Chondrocyte (in vitro differentiated cells): ENCODE data around the gene ABLIM3. TPM values are rescaled to one million over a fixed set of nuclear protein-coding genes. Genes with fewer than 3 reads are reported as not detected.

Experiments
- DNase-seq: peaks from one replicate; pipeline ENCODE4 v3.0.0; 2021; ENCODE audit warnings: mixed read lengths, low spot score
- H3K27ac Mint-ChIP-seq: one replicate; pipeline ENCODE4 v1.8.0; 2021; ENCODE audit warnings: mild to moderate bottlenecking, moderate library complexity, mixed read lengths; ENCODE audit not compliant: unreplicated experiment
- H3K27me3 Mint-ChIP-seq: 2 replicates; pipeline ENCODE4 v1.8.0; 2021; ENCODE audit warnings: low read depth, mixed read lengths
- H3K36me3 Mint-ChIP-seq: 2 replicates; pipeline ENCODE4 v1.8.0; 2021; ENCODE audit warnings: low read depth, mixed read lengths
- H3K4me1 Mint-ChIP-seq: 2 replicates; pipeline ENCODE4 v1.8.0; 2021; ENCODE audit warnings: low read depth, mild to moderate bottlenecking, mixed read lengths
- H3K4me3 Mint-ChIP-seq: one replicate; pipeline ENCODE4 v1.8.0; 2021; ENCODE audit warnings: mild to moderate bottlenecking, moderate library complexity, mixed read lengths; ENCODE audit not compliant: unreplicated experiment
- H3K9me3 Mint-ChIP-seq: 2 replicates; pipeline ENCODE4 v1.8.0; 2021; ENCODE audit warnings: low read depth, mixed read lengths
- CTCF ChIP-seq: fragments of 200-600 bp; sonication (generic); IDR thresholded peaks from 2 replicates; pipeline ENCODE4 v1.5.0; 2021; ENCODE audit warnings: antibody characterized with exemption, mild to moderate bottlenecking, moderate library complexity
- total RNA-seq: library from RNA; stranded (reverse); gene quantifications from 3 replicates; pipeline ENCODE4 v1.2.1, GENCODE V29; 2021

ABLIM3 gene
- total RNA-seq, 1 donor from 2014 or later: 15.4 TPM

- H3K9me3 Mint-ChIP-seq: no peaks in the 10 kb centered on the region
- H3K4me1 Mint-ChIP-seq: peaks cover 34% of the 10 kb centered on the region
- no peak for TF ChIP-seq CTCF
- peak overlapping the region; percentile 32 for H3K27ac Mint-ChIP-seq
- H3K27me3 Mint-ChIP-seq: no peaks in the 10 kb centered on the region
- DNase-seq: no peak
- no peak overlapping the region for H3K4me3 Mint-ChIP-seq
- peaks cover 1% of the 10 kb centered on the region for H3K36me3 Mint-ChIP-seq
These were observed 893 bp upstream of the ABLIM3 start for GRCh38 chr5:149140197-149141002.

DNA sequence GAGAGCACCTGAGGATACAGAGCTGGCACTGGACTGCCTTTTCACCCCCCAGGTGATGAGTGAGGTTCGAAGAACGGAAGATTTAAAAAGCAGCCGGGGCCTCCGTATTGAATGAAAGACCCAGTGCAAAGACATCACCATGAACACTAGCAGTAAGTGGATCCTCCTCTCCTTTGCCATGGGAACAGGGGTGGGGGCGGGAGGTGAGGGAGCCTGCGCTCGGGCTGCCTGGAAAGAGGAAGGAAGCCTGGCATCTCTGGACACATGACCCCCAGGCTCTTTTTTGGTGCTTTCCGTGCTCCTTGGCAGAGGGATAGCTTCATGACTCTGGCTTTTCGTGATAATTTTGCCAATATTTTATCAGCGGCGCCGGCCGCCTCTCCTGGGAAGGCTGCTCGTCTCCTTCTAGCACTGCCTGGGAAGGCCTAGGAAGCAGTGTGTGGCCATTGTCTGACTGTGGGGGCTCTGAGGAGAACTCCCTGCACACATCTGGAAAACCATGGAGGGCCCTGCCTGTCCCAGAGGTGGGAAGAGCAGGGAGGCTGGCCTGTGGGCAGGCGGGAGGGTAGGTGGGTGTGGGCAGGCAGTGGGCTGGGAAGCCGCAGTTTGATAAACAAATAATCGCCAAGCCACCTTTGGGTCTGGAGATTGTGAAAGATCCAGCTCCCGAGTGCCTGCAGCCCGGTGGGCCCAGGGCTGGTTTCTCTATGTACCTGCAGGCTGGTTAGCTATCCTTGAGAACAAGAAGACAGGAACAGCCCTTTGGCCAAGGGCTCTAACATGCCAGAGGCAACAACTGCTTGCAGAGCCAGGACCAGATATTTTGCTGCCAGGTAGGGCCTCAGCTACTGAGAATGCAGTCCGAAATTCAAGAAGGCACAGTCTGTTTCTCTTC, 911 bp downstream of the ABLIM3 start:
- Mint-ChIP-seq H3K9me3 (no peaks in the 10 kb centered on the region), H3K4me1 (peaks cover 28% of the 10 kb centered on the region), H3K4me3 (peak overlapping the region; percentile 78), H3K36me3 (peaks cover 5% of the 10 kb centered on the region), H3K27ac (peak overlapping the region; percentile 41), H3K27me3 (no peaks in the 10 kb centered on the region)
- DNase-seq: no peak
- TF ChIP-seq CTCF: no peak

DNA sequence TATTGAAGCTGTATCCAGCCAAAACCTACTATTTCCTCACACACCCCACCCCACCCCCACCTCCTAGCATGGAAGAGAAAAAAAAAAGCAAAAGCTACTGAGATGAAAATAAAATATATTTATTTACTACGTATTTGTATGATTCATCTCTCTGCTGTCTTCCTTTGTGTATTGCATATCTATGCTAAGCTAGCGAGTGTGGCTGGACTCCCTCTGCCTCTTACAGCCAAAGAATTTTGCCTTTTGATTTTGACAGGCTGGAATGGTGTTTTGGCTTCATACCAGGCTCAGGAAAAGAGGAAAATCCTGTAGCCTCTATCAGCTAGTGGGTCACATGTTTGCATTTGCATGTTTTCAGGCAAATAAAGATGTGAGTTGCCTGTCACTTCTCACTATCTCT, 2.2 kb downstream of the ABLIM3 start:
- no peaks in the 10 kb centered on the region for H3K27me3 Mint-ChIP-seq
- no peak overlapping the region for H3K4me3 Mint-ChIP-seq
- peaks cover 28% of the 10 kb centered on the region for H3K4me1 Mint-ChIP-seq
- peaks cover 4% of the 10 kb centered on the region for H3K36me3 Mint-ChIP-seq
- DNase-seq: no peak
- no peaks in the 10 kb centered on the region for H3K9me3 Mint-ChIP-seq
- no peak for TF ChIP-seq CTCF
- H3K27ac Mint-ChIP-seq: peak overlapping the region; percentile 78

DNA sequence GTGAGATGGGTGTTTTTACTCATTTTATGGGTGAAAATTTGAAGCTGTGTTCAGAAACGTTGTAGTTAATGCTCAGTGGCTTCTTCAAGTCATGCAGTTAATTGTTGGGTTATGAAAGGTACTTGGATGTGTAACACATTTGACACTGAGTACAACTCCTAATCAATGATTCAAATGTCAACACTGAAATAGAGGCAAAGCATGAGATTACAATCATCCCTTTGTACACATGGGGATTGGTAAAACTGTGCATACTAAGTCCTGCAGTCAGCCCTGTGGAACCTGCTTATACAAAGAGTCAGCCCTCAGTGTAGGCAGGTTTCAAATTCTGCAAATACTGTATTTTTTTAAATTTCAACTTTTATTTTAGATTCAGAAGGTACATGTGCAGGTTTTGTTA, 3.3 kb downstream of the ABLIM3 start:
- H3K4me3 Mint-ChIP-seq: no peak overlapping the region
- H3K27me3 Mint-ChIP-seq: no peaks in the 10 kb centered on the region
- H3K36me3 Mint-ChIP-seq: peaks cover 4% of the 10 kb centered on the region
- no peaks in the 10 kb centered on the region for H3K9me3 Mint-ChIP-seq
- TF ChIP-seq CTCF: no peak
- DNase-seq: no peak
- H3K27ac Mint-ChIP-seq: no peak overlapping the region
- peaks cover 28% of the 10 kb centered on the region for H3K4me1 Mint-ChIP-seq

DNA sequence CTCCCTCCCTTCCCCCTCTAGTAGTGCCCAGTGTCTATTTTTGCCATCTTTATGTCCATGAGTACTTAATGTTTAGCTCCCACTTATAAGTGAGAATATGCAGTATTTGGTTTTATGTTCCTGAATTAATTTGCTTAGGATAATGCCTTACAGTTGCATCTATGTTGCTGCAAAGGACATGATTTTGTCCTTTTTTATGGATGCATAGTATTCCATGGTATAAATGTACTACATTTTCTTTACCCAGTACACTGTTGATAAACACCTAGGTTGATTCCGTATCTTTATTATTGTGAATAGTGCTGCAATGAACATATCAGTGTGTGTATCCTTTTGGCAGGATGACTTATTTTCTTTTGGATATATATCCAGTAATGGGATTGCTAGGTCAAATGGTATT, 3.8 kb downstream of the ABLIM3 start:
- Mint-ChIP-seq H3K27ac (no peak overlapping the region), H3K27me3 (no peaks in the 10 kb centered on the region), H3K36me3 (peaks cover 4% of the 10 kb centered on the region), H3K9me3 (no peaks in the 10 kb centered on the region), H3K4me1 (peaks cover 28% of the 10 kb centered on the region), H3K4me3 (no peak overlapping the region)
- no peak for DNase-seq
- TF ChIP-seq CTCF: no peak
